GM18505 (cell line): ENCODE measurements around the gene KIR2DL1.
"Not testable (repeated sequence)": the region's sequence is repeated elsewhere in the genome, so short reads cannot be mapped to it uniquely, and the experiment has no call there.

Experiments used
- ATAC-seq: cut with Tn5 transposase; IDR thresholded peaks from one replicate; pipeline ENCODE4 v1.9.1; 2021; ENCODE audit not compliant: unreplicated experiment
- POLR2A ChIP-seq: IDR thresholded peaks from 4 replicates; pipeline ENCODE4 v1.6.1; 2011; ENCODE audit warnings: borderline replicate concordance; ENCODE audit not compliant: insufficient read depth, insufficient read length; ENCODE audit errors: extremely low read depth

The KIR2DL1 gene

DNA sequence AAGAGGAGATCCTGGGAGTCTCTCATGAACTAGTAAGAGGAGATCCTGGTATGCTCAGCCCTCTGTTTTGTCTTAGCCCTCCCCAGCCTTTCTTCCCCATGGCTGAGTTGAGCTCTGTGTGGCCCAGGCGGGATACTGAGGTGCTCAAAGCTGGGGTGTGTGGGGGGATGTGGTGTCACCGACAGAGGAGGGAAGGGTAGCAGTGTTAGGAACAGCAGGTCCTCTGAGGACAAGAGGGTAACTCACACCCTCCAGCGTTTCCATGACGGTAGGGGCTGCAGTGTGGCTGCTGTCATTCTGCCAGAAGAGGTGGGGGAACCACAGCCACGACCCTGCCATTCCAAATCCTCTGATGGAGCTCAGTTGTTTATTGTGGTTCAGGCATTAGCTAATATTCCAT lies 34.5 kb downstream of the KIR2DL1 start:
- ATAC-seq = no peak

DNA sequence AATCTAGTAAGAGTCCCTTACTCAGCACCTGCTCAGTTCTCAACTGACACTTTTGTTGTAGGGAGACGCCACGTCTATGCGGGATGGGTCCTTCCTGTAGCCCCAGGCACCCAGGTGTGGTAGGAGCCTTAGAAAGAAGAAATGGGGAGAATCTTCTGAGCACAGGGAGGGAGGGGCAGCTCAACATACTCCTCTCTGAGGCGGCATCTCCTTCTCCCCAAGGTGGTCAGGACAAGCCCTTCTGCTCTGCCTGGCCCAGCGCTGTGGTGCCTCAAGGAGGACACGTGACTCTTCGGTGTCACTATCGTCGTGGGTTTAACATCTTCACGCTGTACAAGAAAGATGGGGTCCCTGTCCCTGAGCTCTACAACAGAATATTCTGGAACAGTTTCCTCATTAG lies 35.0 kb downstream of the KIR2DL1 start:
- ATAC-seq = no peak
- TF ChIP-seq POLR2A = no peak

More for the DNA sequence above, 34.5 kb downstream of the KIR2DL1 start:
- TF ChIP-seq POLR2A = no peak

DNA sequence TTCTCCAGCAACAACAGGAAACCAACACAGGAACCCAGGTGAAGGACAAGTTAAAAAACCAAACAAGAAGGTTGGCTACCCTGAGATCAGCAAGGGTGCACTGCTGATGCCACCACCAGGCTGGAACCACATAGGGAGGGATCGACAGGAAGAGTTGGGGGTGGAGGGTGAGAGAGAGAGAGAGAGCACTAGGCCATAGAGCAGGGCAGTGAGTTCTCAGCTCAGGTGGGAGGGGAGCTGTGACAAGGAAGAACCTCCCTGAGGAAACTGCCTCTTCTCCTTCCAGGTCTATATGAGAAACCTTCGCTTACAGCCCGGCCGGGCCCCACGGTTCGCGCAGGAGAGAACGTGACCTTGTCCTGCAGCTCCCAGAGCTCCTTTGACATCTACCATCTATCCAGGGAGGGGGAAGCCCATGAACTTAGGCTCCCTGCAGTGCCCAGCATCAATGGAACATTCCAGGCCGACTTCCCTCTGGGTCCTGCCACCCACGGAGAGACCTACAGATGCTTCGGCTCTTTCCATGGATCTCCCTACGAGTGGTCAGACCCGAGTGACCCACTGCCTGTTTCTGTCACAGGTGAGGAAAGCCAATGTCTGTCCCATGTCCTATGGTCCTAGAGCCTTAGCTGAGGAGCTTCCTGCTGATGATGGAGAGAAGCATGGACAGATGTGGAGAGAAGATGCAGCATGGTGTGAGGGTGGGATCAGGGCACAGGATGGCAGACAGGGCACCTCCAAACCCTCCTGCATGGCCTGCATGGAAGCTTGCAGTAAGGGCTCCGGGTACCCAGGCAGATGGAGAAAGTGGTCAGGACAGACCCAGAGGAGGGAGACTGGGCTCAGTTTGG lies 36.3 kb downstream of the KIR2DL1 start:
- no peak for TF ChIP-seq POLR2A
- no peak for ATAC-seq

GRCh38 chr19:54806516-54806838 lies 36.9 kb downstream of the KIR2DL1 start:
- ATAC-seq = no peak
- TF ChIP-seq POLR2A = no peak

DNA sequence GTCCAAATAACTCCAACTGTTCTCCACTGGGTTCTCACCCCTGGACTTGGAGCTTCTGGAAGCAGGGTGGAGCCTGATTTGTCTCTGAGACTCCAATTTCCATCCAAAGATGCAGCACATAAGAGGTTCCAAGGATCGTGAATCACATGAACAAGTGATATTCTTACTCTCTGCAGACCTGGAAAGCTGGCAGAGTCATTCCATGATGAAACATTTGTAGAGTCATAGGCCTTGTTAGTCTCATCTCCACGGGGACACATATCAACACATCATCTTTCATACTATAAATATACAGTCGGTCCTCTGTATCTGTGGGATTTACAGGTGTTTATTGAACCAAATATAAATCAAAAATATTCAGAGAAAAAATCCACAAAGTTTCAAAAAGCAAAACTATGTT lies 45.0 kb downstream of the KIR2DL1 start:
- not testable (repeated sequence) for ATAC-seq

- ATAC-seq = not testable (repeated sequence)
Measured at GRCh38 chr19:54816251-54816650, 46.7 kb downstream of the KIR2DL1 start, which contains the start of gene KIR3DL1. Gene KIR3DL1 (plus strand): TSS chr19:54816468.

- no peak for TF ChIP-seq POLR2A
Measured at GRCh38 chr19:54817670-54818536, 48.3 kb downstream of the KIR2DL1 start.

DNA sequence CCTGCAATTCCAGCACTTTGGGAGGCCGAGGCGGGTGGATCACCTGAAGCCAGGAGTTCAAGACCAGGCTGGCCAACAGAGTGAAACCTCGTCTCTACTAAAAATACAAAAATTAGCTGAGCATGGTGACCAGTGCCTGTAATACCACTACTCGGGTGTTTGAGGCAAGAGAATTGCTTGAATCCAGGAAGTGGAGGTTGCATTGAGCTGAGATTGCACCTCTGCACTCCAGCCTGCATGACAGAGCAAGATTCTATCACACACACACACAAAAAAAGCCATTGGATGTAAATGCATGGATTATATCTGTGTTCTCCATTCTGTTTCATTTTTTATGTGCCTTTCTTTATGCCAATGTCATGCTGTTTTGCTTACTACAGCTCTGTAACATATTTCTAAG lies 54.8 kb downstream of the KIR2DL1 start:
- not testable (repeated sequence) for ATAC-seq

More at GRCh38 chr19:54817670-54818536, 48.3 kb downstream of the KIR2DL1 start:
- no peak for ATAC-seq

DNA sequence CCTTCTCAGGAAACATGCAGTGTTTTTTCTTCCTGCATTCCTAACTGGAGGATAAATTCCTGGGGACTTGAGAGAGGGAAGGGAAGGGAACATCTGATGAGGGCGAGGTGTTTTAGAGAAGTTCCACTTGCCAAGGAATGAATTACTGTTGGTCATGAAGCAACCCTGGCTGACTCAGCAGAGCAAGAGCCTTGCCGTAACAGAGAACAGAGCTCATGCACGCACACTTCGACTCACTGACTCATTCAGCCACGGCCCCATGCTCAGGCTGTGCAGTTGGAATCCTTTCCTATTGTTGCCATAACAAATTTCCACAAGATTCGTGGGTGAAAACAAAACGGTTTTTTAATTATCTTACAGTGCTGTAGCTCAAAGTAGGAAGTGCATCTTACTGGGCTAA lies 55.7 kb downstream of the KIR2DL1 start:
- ATAC-seq = not testable (repeated sequence)

DNA sequence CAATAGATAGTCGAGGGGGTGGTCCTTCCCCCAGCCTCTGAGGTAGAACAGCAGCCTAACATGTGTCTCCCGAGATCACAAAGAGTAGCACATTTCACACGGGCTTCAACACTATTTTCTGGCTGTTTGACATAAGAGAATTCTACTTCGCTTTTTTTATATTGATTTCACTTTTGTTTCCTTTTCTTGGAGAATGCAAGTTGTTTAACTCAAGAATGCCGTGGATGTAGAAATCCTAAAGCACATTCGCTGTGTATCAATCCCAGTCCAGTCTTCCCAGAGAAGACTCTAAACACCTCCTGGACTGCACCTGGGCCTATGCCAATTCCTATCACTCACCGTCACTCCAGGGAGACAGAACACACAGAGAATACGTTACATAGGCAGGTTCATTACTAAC lies 58.5 kb downstream of the KIR2DL1 start:
- ATAC-seq = not testable (repeated sequence)

DNA sequence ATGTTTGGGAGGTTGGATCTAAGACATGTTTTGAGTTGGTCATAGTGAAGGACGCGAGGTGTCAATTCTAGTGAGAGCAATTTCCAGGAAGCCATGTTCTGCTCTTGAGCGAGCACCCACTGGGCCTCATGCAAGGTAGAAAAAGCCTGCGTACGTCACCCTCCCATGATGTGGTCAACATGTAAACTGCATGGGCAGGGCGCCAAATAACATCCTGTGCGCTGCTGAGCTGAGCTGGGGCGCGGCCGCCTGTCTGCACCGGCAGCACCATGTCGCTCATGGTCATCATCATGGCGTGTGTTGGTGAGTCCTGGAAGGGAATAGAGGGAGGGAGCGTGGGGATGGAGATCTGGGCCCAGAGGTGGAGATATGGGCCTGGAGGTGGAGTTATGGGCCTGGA lies 62.9 kb downstream of the KIR2DL1 start, which contains the start of gene KIR2DS4:
KIR2DS4 (plus strand) TSS at position 181 of the 400 bp plus-strand sequence.
- ATAC-seq = not testable (repeated sequence)
